IgD-negative memory B cell (primary cell): ENCODE data around the gene ELOA. TPM values are rescaled to one million over a fixed set of nuclear protein-coding genes. Genes with fewer than 3 reads are reported as not detected.
A peak's percentile ranks its signal among the peaks of the same experiment; 100 is the strongest.
"Not testable (repeated sequence)": the region's sequence is repeated elsewhere in the genome, so short reads cannot be mapped to it uniquely, and the experiment has no call there.

Source experiments
- H3K27ac Mint-ChIP-seq, 3 donors: one replicate each; pipeline ENCODE4 v1.8.0; 2020 to 2022; ENCODE audit warnings: mild to moderate bottlenecking in 3 of 3, mixed read lengths in 3 of 3, moderate library complexity in 1 of 3
- H3K27me3 Mint-ChIP-seq: one replicate; pipeline ENCODE4 v1.8.0; 2021; ENCODE audit warnings: mixed read lengths
- H3K36me3 Mint-ChIP-seq: one replicate; pipeline ENCODE4 v1.8.0; 2020; ENCODE audit warnings: mild to moderate bottlenecking, mixed read lengths
- H3K4me1 Mint-ChIP-seq, 3 donors: one replicate each; pipeline ENCODE4 v1.8.0; 2020 to 2022; ENCODE audit warnings: mixed read lengths in 3 of 3, mild to moderate bottlenecking in 1 of 3
- H3K4me3 Mint-ChIP-seq, 4 donors: one replicate each; pipeline ENCODE4 v1.8.0; 2020 to 2022; ENCODE audit warnings: mild to moderate bottlenecking in 4 of 4, mixed read lengths in 4 of 4, moderate library complexity in 3 of 4
- H3K9me3 Mint-ChIP-seq, 3 donors: one replicate each; pipeline ENCODE4 v1.8.0; 2020 to 2021; ENCODE audit warnings: mixed read lengths in 3 of 3, mild to moderate bottlenecking in 1 of 3
- polyA plus RNA-seq: library from polyadenylated mRNA; unstranded; fragments of 300-500 nt; fragmentation: Illumina TruSeq; gene quantifications from one replicate; pipeline ENCODE4 v1.2.3, GENCODE V29; 2021

ELOA gene
- polyA plus RNA-seq, 1 donor from 2014 or later = 100 TPM

- Mint-ChIP-seq H3K36me3 (peaks cover 4% of the 10 kb centered on the region), H3K27ac (peak overlapping the region in 1 of 3 donors; percentile 21), H3K9me3 (no peaks in the 10 kb centered on the region), H3K4me1 (peaks cover 22 to 36% (median 24%) of the 10 kb centered on the region in 3 donors), H3K4me3 (no peak overlapping the region), H3K27me3 (no peaks in the 10 kb centered on the region)
Measured at GRCh38 chr1:23751815-23752200, 8.5 kb downstream of the ELOA start.

GRCh38 chr1:23752909-23753308, 9.6 kb downstream of the ELOA start:
- Mint-ChIP-seq H3K4me3 (no peak overlapping the region), H3K27me3 (no peaks in the 10 kb centered on the region), H3K9me3 (no peaks in the 10 kb centered on the region), H3K27ac (no peak overlapping the region), H3K4me1 (peaks cover 11 to 25% (median 14%) of the 10 kb centered on the region in 3 donors), H3K36me3 (peaks cover 4% of the 10 kb centered on the region)

DNA sequence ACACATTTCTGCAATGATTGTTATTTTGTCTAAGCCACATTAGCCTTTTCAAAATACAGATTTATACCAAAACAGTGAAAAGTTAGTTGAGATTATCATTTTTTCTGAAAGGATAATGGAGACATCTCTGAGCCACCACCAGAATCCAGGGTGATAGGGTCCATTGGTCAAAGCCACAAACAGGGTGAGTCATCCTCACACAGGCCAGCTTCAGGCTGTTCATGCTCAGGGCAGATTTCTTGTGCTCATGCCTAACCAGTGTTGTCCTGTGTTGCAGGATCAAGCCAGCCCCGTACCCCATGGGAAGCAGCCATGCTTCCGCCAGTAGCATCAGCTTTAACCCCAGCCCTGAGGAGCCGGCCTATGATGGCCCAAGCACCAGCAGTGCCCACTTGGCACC, 13.4 kb downstream of the ELOA start:
- Mint-ChIP-seq H3K9me3 (no peaks in the 10 kb centered on the region), H3K27me3 (no peaks in the 10 kb centered on the region), H3K4me1 (peaks cover under 1 to 4% (median 3%) of the 10 kb centered on the region in 3 donors), H3K4me3 (no peak overlapping the region), H3K27ac (no peak overlapping the region), H3K36me3 (peaks cover 2% of the 10 kb centered on the region)

DNA sequence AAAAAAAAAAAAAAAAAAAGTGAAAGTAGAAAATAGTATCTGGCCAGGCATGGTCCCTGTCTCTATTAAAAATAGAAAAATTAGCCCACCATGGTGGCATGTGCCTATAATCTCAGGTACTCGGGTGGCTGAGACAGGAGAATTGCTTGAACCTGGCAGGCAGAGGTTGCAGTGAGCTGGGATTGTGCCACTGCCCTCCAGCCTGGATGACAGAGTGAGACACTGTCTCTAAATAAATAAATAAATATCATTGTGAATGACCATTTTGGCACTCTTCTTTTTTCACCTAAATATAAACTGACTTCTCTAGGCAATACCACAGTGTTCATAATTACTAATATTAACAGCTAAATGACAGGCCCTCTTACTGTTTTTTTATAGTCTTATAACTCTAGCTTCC, 14.5 kb downstream of the ELOA start:
- peaks cover 3 to 5% (median 4%) of the 10 kb centered on the region in 3 donors for H3K4me1 Mint-ChIP-seq
- H3K27me3 Mint-ChIP-seq = no peaks in the 10 kb centered on the region
- H3K27ac Mint-ChIP-seq = no peak overlapping the region
- H3K9me3 Mint-ChIP-seq = no peaks in the 10 kb centered on the region
- peaks cover 2% of the 10 kb centered on the region for H3K36me3 Mint-ChIP-seq
- H3K4me3 Mint-ChIP-seq = peak overlapping the region in 1 of 4 donors; percentile 60

GRCh38 chr1:23759277-23759676, 16.0 kb downstream of the ELOA start:
- no peak overlapping the region for H3K4me3 Mint-ChIP-seq
- H3K9me3 Mint-ChIP-seq = no peaks in the 10 kb centered on the region
- H3K4me1 Mint-ChIP-seq = peaks cover 3 to 5% (median 4%) of the 10 kb centered on the region in 3 donors
- peaks cover 2% of the 10 kb centered on the region for H3K36me3 Mint-ChIP-seq
- H3K27ac Mint-ChIP-seq = no peak overlapping the region
- H3K27me3 Mint-ChIP-seq = no peaks in the 10 kb centered on the region

DNA sequence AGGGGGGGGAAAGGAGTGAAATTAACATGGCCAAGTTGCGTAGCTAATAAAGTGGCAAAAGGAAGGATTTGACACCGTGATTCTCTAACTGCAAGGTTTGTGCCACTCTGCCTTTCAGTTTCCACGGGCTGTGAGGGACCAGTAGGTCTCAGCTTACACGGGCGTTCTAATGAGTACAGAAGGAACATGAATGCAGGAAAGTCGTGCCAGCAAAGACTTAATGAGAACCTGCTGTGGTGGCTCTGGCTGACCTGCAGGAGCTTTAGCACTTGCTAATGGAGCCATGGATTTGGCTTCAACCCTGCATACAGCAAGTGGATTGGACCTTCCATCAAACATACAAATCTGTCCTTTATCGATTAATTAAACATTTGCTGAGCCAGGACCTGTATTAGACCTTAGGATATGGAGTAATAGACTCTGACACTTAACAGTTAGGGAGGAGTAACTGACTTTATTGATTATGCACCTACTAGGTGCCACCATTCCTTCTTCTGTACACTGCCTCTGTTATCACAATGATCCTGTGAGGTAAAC, 19.8 kb downstream of the ELOA start:
- no peak overlapping the region for H3K4me3 Mint-ChIP-seq
- H3K9me3 Mint-ChIP-seq = no peaks in the 10 kb centered on the region
- no peaks in the 10 kb centered on the region for H3K27me3 Mint-ChIP-seq
- H3K4me1 Mint-ChIP-seq = peaks cover 3 to 5% (median 4%) of the 10 kb centered on the region in 3 donors
- peak overlapping the region in 1 of 3 donors; percentile 86 for H3K27ac Mint-ChIP-seq
- peaks cover 2% of the 10 kb centered on the region for H3K36me3 Mint-ChIP-seq

GRCh38 chr1:23768733-23769132, 25.5 kb downstream of the ELOA start:
- H3K4me1 Mint-ChIP-seq = peaks cover 0 to 4% (median 3%) of the 10 kb centered on the region in 3 donors

GRCh38 chr1:23772049-23772853, 29.0 kb downstream of the ELOA start:
- Mint-ChIP-seq H3K36me3 (no peaks in the 10 kb centered on the region), H3K9me3 (no peaks in the 10 kb centered on the region), H3K4me3 (peak overlapping the region in 2 of 4 donors; percentile 10 to 24), H3K4me1 (peaks cover 6 to 12% (median 7%) of the 10 kb centered on the region in 3 donors), H3K27me3 (no peaks in the 10 kb centered on the region), H3K27ac (no peak overlapping the region)

More at GRCh38 chr1:23768733-23769132, 25.5 kb downstream of the ELOA start:
- no peak overlapping the region for H3K4me3 Mint-ChIP-seq
- H3K36me3 Mint-ChIP-seq = no peaks in the 10 kb centered on the region
- no peak overlapping the region for H3K27ac Mint-ChIP-seq
- no peaks in the 10 kb centered on the region for H3K9me3 Mint-ChIP-seq
- H3K27me3 Mint-ChIP-seq = no peaks in the 10 kb centered on the region

DNA sequence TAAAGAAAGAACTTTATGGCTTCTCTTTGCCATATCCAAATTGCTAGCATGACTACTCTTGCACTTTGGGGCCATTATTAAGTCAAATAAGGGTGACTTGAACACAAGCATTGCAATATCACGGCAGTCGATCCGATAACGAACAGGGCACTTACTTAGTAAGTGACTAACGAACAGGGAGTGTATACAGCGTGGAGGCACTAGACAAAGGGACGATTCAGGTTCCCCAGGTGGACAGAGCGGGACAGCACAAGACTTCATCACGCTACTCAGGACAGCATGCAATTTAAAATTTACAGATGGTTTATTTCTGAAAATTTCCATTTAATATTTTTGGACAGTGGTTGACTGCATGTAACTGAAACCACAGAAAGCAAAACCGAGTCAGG, 29.6 kb downstream of the ELOA start:
- Mint-ChIP-seq H3K27me3 (no peaks in the 10 kb centered on the region), H3K4me1 (peaks cover 7 to 13% (median 8%) of the 10 kb centered on the region in 3 donors), H3K9me3 (no peaks in the 10 kb centered on the region), H3K36me3 (no peaks in the 10 kb centered on the region), H3K27ac (no peak overlapping the region), H3K4me3 (no peak overlapping the region)

DNA sequence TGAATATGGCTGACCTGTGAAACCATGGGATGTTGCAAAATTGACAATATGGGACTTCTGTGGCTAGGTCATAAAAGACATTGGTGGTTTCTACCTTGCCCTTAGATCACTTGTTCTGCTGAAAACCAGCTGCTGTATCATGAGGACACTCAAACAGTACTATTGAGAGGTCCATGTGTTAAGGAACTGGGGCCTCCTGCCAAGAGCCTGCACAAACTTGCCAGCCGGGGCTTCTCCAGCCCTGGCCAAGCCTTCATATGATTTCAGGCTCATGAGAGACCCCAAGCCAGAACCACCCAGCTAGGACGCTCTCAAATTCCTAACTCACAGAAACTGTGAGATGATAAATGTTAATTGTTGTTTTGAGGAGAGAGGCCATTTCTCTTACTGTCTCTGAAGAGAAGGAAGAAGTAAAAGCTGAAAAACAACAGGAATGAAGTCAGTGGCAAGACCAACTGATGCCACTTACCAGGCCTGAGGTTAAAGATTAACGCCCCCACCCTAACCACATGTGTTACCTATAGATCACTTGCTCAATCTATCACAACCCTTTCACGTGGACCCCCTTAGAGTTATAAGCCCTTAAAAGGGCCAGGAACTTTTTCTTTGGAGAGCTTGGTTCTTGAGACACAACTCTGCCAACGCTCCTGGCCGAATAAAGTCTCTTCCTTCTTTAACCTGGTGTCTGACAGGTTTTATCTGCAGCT, 31.1 kb downstream of the ELOA start:
- H3K4me3 Mint-ChIP-seq = peak overlapping the region in 3 of 4 donors; percentile 30 to 65 (median 48)
- no peaks in the 10 kb centered on the region for H3K36me3 Mint-ChIP-seq
- H3K4me1 Mint-ChIP-seq = peaks cover 10 to 16% (median 13%) of the 10 kb centered on the region in 3 donors
- no peaks in the 10 kb centered on the region for H3K9me3 Mint-ChIP-seq
- H3K27ac Mint-ChIP-seq = peak overlapping the region in 2 of 3 donors; percentile 70 to 77
- H3K27me3 Mint-ChIP-seq = no peaks in the 10 kb centered on the region

GRCh38 chr1:23776217-23776616, 32.9 kb downstream of the ELOA start:
- no peaks in the 10 kb centered on the region for H3K9me3 Mint-ChIP-seq
- H3K27ac Mint-ChIP-seq = peak overlapping the region in 1 of 3 donors; percentile 69
- peak overlapping the region in 1 of 4 donors; percentile 17 for H3K4me3 Mint-ChIP-seq
- H3K27me3 Mint-ChIP-seq = no peaks in the 10 kb centered on the region
- peaks cover 20 to 27% (median 22%) of the 10 kb centered on the region in 3 donors for H3K4me1 Mint-ChIP-seq
- H3K36me3 Mint-ChIP-seq = no peaks in the 10 kb centered on the region

GRCh38 chr1:23777979-23778814, 34.9 kb downstream of the ELOA start, which contains the start of gene PITHD1:
TSS of gene PITHD1 (plus strand) at chr1:23778418. CDS start at chr1:23778516, 98 bp downstream.
- peak within 1 kb of the TSS; percentile 86 to 99 (median 96) for H3K27ac Mint-ChIP-seq
- no peaks in the 10 kb centered on the region for H3K36me3 Mint-ChIP-seq
- H3K4me1 Mint-ChIP-seq = peaks cover 19 to 33% (median 19%) of the 10 kb centered on the region in 3 donors
- H3K4me3 Mint-ChIP-seq = peak within 1 kb of the TSS; percentile 92 to 98 (median 94)
- no peaks in the 10 kb centered on the region for H3K9me3 Mint-ChIP-seq
- H3K27me3 Mint-ChIP-seq = no peaks in the 10 kb centered on the region

GRCh38 chr1:23779826-23780371, 36.6 kb downstream of the ELOA start:
- peaks cover 19 to 25% (median 23%) of the 10 kb centered on the region in 3 donors for H3K4me1 Mint-ChIP-seq
- peak overlapping the region in 1 of 3 donors; percentile 86 for H3K27ac Mint-ChIP-seq
- no peaks in the 10 kb centered on the region for H3K9me3 Mint-ChIP-seq
- H3K36me3 Mint-ChIP-seq = peaks cover 5% of the 10 kb centered on the region
- no peaks in the 10 kb centered on the region for H3K27me3 Mint-ChIP-seq
- peak overlapping the region in 3 of 4 donors; percentile 92 to 96 (median 92) for H3K4me3 Mint-ChIP-seq

DNA sequence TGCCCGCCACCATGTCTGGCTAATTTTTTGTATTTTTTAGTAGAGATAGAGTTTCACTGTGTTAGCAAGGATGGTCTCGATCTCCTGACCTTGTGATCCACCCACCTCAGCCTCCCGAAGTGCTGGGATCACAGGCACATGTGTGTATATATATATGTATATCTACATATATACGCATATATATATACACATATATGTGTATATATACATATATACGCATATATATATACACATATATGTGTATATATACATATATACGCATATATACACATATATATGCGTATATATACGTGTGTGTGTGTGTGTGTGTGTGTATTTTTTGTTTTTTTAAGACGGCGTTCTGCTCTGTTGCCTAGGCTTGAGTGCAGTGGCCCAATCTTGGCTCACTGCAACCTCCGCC, 39.9 kb downstream of the ELOA start:
- not testable (repeated sequence) for H3K27me3 Mint-ChIP-seq, H3K27ac Mint-ChIP-seq, H3K36me3 Mint-ChIP-seq, H3K9me3 Mint-ChIP-seq, H3K4me3 Mint-ChIP-seq
- H3K4me1 Mint-ChIP-seq = peaks cover 16 to 20% (median 17%) of the 10 kb centered on the region in 3 donors
